ENCODE measurements around the gene DTNA.

DNA sequence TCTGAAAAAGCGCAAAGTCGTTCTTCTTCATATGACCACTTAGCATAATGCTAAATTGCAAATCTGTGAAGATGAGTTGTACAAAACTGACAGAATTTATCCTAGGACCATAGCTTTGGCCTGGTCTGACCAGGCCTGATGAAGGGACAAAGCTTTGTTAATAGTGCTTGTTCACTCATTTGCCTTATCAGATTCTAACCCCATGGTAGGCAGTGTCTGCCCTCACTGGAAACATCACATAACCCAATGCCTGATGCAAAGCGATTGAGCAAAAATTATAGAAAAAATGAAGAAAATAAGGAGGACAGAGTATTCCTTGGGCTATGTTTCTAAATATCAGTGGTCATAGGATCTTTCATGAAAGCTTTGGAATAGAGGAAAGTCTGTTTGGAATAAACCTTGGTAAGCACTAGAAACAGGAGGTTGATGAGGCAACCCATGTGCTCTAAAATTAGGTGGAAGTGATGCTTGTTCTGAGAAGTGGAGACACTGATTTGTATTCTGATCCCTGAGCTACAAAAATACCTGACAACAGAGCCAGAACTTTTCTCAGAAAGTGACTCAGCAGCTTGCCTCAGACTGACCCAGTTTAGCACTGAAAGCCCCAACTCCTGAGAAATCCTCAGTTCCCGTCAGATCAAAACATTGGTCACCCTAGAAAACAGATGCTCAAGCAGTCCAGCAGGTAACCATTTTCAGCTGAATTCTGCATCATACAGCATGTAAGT lies 199.7 kb downstream of the DTNA start:
- TF ChIP-seq, protein P1, sequence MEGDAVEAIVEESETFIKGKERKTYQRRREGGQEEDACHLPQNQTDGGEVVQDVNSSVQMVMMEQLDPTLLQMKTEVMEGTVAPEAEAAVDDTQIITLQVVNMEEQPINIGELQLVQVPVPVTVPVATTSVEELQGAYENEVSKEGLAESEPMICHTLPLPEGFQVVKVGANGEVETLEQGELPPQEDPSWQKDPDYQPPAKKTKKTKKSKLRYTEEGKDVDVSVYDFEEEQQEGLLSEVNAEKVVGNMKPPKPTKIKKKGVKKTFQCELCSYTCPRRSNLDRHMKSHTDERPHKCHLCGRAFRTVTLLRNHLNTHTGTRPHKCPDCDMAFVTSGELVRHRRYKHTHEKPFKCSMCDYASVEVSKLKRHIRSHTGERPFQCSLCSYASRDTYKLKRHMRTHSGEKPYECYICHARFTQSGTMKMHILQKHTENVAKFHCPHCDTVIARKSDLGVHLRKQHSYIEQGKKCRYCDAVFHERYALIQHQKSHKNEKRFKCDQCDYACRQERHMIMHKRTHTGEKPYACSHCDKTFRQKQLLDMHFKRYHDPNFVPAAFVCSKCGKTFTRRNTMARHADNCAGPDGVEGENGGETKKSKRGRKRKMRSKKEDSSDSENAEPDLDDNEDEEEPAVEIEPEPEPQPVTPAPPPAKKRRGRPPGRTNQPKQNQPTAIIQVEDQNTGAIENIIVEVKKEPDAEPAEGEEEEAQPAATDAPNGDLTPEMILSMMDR (IDR thresholded peaks at IDR 0.05; ENCODE audit: borderline replicate concordance, extremely low read depth, low read length, poor library complexity, severe bottlenecking) = no peak
- TF ChIP-seq EZH2 (IDR thresholded peaks at IDR 0.05; ENCODE audit: borderline replicate concordance, low read depth, low read length, severe bottlenecking) = no peak

All from DND-41 (cell line).